ENCODE data around the gene PDIA6.

Gene PDIA6

DNA sequence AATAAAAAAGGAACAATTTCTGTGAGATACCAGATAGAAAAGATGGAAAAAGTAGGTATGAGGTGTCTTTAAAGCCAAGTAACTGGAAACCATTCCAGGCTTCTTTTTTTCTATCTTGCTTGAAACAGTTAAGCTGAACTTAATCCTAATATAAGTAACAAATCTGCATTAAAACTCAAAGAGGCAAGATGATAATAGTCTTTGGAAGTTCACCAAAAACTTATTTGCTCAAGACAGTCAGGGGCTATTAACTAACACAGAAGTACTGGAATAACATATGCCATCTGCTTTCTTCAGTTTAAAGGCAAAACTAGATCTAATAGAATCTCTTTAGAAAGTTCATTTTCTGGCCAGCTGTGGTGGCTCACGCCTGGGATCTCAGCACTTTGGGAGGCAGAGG, 18.8 kb downstream of the PDIA6 start:
- TF ChIP-seq, protein P1, sequence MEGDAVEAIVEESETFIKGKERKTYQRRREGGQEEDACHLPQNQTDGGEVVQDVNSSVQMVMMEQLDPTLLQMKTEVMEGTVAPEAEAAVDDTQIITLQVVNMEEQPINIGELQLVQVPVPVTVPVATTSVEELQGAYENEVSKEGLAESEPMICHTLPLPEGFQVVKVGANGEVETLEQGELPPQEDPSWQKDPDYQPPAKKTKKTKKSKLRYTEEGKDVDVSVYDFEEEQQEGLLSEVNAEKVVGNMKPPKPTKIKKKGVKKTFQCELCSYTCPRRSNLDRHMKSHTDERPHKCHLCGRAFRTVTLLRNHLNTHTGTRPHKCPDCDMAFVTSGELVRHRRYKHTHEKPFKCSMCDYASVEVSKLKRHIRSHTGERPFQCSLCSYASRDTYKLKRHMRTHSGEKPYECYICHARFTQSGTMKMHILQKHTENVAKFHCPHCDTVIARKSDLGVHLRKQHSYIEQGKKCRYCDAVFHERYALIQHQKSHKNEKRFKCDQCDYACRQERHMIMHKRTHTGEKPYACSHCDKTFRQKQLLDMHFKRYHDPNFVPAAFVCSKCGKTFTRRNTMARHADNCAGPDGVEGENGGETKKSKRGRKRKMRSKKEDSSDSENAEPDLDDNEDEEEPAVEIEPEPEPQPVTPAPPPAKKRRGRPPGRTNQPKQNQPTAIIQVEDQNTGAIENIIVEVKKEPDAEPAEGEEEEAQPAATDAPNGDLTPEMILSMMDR (IDR thresholded peaks at IDR 0.05; ENCODE audit: borderline replicate concordance, insufficient read depth, low read depth, low read length) = no peak
- H3K4me3 ChIP-seq (ENCODE audit: low read depth, low read length) = no peak overlapping the region

DNA sequence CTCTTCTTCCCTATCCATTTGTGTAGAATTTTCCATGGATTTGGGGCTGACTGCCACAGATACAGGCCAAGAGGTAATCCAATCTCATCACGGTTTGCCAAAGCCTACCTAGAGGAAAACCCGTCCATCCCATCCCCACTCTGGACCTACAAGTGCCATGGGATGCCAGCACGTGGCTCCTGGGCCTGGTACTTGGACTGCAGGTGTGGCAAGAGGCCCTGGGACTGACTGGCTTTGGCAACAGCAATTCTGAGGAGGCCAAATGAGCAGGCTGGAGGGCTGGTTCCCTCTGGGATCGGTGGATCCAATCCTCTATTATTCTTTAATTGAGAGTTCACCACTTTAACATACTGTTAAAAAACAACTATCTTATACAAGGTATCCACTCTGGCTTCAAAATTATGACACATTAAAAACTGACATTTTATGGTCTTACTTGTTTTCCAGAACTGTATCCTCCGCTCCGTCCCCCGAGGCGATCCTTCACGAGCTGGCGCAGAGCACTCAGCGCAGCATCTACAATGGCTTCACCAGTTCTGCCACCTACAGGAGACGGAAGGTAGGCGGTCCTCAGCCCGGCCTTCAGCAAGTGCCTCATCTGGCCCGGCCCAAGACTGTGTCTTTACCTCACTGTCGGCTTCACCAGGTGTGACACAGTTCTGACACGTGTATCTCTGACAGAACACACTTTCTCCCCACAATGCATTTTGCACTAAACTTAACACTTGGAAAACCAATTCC, 19.8 kb downstream of the PDIA6 start:
- TF ChIP-seq, protein P1 (IDR thresholded peaks at IDR 0.05; ENCODE audit: borderline replicate concordance, insufficient read depth, low read depth, low read length) = peak; percentile 5; the same call in 1 of the 2 replicates
- H3K4me3 ChIP-seq (ENCODE audit: low read depth, low read length) = no peak overlapping the region

DNA sequence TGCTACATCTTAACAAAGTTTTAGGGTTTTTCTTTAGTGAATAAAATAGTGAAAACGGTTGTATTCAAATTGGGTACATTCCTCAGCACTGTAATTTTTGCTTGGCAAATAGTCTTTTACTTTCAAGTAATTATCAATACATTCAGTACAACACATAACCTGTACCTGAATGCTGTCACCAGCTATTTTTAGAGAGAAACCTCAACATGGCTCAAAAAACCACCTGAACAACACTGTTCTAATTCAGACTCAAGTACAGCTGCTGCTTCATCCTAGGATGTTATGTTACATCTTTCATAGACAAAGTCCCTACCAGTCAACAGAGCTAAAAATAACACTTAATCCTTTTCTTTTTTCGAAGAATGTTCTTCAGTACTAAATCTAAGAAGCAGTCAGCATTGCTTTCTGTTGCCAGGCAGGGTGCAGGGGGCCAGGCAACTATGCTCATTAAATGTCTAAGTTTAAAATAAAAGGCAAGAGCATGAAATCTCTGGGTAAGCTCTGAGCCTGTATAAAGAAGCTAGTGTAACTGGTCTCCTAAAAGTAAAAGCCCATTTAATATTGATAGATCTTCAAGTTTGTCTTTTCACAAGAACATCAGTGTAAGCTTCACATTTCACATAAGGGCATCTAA, 20.5 kb downstream of the PDIA6 start:
- TF ChIP-seq, protein P1 (IDR thresholded peaks at IDR 0.05; ENCODE audit: borderline replicate concordance, insufficient read depth, low read depth, low read length) = no peak
- no peak overlapping the region for H3K4me3 ChIP-seq (ENCODE audit: low read depth, low read length)

DNA sequence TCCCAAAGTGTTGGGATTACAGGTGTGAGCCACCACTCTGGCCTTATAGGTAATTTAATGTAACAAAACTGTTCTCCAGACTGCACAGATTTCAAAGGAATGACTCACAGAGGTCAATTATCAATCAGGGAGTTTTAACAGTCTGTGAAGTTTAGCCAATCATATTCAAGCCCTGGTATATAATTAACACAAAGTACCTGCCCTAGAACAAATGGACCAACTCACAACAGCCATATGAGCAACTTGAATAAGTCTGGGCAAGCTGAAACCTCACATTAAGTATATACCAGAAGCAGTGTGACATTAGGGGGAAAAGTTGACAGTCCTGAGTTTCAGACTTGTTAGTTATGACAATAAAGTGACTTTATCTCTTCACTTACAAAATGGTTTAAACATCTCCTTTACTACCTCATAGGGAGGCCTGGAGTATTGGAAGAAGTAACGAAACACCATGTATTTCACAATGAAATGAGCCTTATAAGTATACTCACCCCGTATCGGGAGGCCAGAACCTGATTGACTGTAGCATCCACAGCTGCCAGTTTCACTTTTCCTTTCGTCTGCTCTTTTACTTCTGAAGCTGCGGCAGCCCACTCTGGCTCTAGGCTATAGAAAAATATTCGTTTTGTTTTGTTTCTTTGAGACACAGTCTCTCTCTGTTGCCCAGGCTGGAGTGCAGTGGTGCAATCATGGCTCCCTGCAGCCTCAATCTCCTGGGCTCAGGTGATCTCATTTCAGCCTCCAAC, 22.2 kb downstream of the PDIA6 start:
- TF ChIP-seq, protein P1 (IDR thresholded peaks at IDR 0.05; ENCODE audit: borderline replicate concordance, insufficient read depth, low read depth, low read length) = no peak
- H3K4me3 ChIP-seq (ENCODE audit: low read depth, low read length) = no peak overlapping the region

DNA sequence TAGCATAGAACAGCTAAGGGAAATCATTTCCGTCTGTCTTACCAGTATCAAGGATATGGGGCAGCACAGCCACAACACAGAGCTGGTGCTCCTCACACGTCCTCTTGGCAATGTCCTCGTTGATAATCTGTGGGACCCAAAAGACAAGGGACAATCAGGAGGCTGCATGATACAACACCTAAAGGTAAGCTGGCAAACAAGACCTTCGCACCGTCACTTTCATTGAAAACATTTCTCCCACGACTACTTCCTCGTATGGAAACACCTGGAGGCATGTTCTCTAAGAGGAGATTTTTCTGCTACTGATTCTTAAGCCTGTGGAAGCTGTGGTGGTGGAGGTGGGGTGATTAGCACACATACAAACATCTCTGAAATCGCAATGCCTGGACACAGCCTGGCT, 23.7 kb downstream of the PDIA6 start:
- no peak overlapping the region for H3K4me3 ChIP-seq (ENCODE audit: low read depth, low read length)
- TF ChIP-seq, protein P1 (IDR thresholded peaks at IDR 0.05; ENCODE audit: borderline replicate concordance, insufficient read depth, low read depth, low read length) = no peak

DNA sequence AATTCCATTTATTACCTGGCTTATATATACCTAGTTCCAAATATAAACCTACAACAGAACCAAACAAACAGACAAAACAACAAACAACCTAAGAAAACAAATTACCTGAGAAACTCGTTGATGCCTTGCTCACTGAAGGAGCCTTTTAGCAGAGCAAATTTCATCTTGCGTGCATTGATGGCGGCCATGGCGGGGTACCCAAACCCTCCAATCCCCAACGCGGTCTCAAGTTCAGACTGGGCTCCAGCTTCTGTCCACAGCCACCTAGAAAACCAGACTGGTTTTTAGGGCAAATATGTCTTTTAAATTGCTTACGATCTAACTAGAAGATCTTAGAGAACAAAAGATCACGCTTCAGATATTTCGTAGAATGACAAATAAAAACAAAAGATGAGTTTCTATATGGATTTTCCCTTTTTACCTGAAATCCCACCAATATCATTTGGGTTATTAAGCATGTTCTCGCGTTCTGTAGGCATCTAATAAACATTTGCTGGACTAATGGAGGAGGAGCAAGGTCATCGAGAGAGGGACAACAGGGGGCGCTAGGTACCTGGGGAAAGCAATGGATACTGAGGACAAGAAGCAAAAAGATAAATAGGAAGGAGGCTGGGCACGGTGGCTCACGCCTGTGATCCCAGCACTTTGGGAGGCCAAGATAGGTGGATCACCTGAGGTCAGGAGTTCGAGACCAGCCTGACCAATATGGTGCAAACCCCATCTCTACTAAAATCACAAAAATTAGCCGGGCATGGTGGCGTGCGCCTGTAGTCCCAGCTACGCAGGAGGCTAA, 25.2 kb downstream of the PDIA6 start:
- H3K4me3 ChIP-seq (ENCODE audit: low read depth, low read length) = no peak overlapping the region
- TF ChIP-seq, protein P1 (IDR thresholded peaks at IDR 0.05; ENCODE audit: borderline replicate concordance, insufficient read depth, low read depth, low read length) = peak; percentile 47
